GM08714 (cell line): ENCODE measurements around the gene BRDT.
"Not testable (repeated sequence)": the region's sequence is repeated elsewhere in the genome, so short reads cannot be mapped to it uniquely, and the experiment has no call there.

ENCODE experiments used
- H3K4me3 ChIP-seq: fragments of 200-500 bp; sonication (Bioruptor generic); 2 replicates; pipeline ENCODE4 v1.5.1; 2014; ENCODE audit warnings: mild to moderate bottlenecking, low read length, inconsistent platforms
- ZNF274 ChIP-seq: IDR thresholded peaks from 2 replicates; pipeline ENCODE4 v1.6.1; 2012; ENCODE audit warnings: mild to moderate bottlenecking, low read depth, low read length

BRDT gene

DNA sequence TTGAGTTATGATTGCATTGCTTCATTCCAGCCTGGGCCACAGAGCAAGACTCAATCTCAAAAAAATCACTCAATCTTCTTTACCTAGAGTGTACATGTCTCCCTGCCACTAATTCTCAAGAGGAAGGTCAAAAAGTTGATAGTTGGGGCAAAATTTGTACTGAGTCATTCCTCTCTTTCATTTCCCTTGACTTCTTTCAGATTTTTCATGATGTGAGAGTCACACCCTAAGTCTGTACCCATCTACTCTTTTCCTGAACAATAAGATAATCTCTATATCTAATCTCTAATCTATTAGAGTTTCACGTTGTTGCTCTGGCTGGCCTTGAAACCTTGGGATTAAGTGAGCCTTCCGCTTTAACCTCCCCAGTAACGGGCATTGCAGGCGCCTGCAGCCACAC, 1.1 kb upstream of the BRDT start:
- no peak for TF ChIP-seq ZNF274
- no peak overlapping the region for H3K4me3 ChIP-seq

DNA sequence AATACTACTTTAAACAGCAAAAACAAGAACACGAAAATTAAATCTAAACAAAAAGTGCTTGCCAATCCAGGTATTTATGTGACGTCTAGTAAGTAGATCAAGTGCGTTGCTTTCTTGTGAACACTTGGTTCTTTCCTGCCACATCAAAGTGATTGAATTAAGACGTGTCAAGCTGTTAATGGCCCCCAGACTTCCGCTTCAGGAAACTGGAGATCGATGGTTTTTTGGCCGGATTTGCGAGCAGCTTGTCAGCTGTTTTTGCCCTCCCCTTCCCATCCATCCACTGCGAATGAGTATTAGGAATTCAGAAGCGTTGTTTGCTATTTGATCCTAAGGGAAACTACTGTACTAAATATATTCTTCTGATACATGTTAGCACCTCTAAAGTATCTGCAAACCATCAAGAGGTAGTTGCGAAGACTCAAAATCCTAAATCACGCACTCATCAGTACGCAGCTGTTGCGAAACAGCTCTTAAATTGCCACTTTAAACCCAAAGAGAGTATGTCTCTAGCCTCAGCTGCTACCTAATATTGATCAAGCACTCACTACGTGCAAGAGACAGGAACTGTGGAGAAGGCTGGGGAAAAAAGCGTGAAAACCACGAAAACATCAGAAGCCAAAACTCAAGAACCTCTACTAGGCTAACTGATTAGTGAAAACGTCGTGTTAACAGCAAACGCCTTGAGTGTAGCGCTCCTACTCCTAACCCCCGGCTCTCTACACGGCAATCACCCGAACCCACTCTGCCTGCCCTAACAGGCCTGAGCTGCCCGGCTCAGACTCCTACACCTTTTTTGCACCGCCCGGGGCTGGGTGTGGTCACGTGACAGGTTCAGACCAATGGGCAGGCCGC, 473 bp upstream of the BRDT start:
- no peak overlapping the region for H3K4me3 ChIP-seq
- no peak for TF ChIP-seq ZNF274

GRCh38 chr1:91952187-91952586, 3.0 kb downstream of the BRDT start:
- no peak overlapping the region for H3K4me3 ChIP-seq
- TF ChIP-seq ZNF274 = no peak

DNA sequence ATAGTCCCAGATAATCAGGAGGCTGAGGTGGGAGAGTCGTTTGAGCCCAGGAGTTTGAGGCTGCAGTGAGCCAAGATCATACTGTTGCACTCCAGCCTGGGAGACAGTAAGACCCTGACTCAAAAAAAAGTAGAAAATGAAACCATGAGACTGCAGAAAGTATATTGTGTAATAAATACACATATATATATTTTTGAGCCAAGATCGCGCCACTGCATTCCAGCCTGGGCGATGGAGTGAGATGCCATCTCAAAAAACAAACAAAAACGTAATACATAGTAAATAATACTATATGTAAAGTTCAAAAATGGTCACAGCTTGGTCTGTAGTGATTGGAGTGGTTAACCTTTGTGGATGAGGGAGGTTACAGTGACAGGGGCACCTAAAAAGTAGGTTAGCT, 9.7 kb downstream of the BRDT start:
- no peak overlapping the region for H3K4me3 ChIP-seq
- no peak for TF ChIP-seq ZNF274

GRCh38 chr1:91968334-91968733, 19.1 kb downstream of the BRDT start:
- TF ChIP-seq ZNF274 = no peak
- no peak overlapping the region for H3K4me3 ChIP-seq

DNA sequence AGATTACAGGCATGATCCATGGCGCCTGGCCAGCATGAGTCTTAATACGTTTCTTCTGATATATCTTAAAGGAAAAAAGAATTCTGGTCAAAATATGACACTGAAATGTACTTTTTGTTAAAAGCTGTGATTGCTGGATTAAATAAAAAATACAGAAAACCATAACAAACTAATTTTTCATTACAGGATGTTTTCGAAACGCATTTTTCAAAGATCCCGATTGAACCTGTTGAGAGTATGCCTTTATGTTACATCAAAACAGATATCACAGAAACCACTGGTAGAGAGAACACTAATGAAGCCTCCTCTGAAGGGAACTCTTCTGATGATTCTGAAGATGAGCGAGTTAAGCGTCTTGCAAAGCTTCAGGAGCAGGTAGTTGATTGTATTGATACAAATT, 30.2 kb downstream of the BRDT start:
- H3K4me3 ChIP-seq = no peak overlapping the region
- TF ChIP-seq ZNF274 = no peak

DNA sequence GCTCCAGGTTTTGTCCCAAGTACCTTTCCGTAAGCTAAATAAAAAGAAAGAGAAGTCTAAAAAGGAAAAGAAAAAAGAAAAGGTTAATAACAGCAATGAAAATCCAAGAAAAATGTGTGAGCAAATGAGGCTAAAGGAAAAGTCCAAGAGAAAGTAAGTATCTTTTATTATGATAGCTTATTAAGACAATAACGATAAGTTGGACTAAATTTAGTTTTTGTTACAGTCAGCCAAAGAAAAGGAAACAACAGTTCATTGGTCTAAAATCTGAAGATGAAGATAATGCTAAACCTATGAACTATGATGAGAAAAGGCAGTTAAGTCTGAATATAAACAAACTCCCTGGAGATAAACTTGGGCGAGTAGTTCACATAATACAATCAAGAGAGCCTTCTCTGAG, 31.5 kb downstream of the BRDT start:
- TF ChIP-seq ZNF274 = no peak
- no peak overlapping the region for H3K4me3 ChIP-seq

- no peak for TF ChIP-seq ZNF274
- no peak overlapping the region for H3K4me3 ChIP-seq
These were observed 32.9 kb downstream of the BRDT start for GRCh38 chr1:91981996-91982609.

DNA sequence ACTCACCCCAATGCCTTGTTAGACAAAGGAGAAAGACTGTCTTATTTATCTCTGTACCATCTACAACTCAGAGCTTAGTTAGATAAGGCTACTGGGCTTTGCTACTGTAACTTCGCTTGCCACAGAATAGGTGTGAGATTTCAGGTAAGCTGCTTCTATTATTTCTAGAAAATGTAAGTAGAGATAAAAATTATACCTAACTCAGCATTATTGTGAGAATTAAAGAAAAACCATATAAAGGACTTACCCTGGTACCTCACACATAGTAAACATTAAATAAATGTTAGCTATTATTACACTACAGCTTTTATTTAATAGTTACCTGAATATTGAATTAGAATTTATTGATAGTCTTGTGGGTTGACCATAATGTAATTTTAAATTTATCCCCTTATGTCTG, 44.1 kb downstream of the BRDT start:
- no peak overlapping the region for H3K4me3 ChIP-seq
- no peak for TF ChIP-seq ZNF274

DNA sequence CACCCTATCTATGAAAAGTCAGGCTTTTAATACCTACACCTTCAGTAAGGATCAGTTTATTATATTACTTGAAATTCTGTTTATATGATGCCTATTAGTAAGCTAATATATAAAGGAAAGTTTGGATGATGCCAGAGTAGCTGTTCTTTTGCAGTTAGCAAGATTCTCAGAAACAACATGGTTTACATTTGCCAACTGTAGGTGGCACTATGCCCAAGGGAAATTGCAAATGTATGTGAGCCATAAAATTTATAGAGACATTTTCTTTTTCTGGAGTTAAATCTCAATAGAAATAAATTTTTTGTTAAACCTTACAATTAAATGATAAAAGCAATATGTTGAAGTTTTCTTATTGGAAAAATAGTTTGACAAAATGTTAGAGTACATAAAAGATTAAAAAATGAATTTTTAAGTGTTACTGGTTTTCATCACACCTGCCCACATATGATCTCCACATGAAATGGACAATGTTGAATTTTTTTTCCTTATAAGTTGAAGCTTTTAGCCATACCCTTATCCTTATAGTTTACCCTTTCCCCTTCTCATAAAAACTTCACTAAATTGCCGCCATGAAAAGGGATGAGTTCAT, 48.5 kb downstream of the BRDT start:
- no peak overlapping the region for H3K4me3 ChIP-seq
- TF ChIP-seq ZNF274 = no peak

DNA sequence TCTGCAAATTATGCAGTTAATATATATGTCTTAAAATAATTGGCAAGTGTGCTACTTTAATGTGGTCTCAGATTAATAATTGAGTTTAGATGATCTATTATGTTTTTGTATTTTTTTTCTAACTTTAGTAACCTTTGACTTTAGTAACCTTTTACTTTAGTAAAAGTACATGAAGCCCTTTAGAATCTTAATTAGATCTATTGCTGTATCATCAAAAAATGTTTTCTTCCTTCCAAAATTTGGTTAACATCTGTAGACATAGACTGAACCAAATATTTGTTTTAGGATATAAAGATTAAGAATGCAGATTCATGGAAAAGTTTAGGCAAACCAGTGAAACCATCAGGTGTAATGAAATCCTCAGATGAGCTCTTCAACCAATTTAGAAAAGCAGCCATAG, 54.9 kb downstream of the BRDT start:
- TF ChIP-seq ZNF274 = no peak
- H3K4me3 ChIP-seq = no peak overlapping the region

DNA sequence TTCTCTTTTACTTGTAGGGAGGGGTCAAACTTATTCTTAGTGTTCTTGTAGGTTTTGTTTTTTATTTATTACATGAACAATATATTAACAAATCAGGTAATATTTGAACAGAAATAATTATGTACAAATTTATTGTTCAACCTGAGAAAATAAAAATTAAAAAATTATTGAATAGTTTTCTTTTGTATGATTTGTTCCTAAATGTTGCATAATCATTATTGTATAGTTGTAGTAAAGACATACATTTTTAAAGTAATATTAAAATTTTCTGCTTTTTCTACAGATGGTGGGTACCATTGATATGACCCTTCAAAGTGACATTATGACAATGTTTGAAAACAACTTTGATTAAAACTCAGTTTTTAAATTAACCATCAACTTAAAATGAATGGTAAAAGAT, 64.7 kb downstream of the BRDT start:
- H3K4me3 ChIP-seq = no peak overlapping the region
- TF ChIP-seq ZNF274 = no peak

- no peak overlapping the region for H3K4me3 ChIP-seq
- TF ChIP-seq ZNF274 = no peak
These were observed 67.6 kb downstream of the BRDT start for GRCh38 chr1:92016720-92017316.

DNA sequence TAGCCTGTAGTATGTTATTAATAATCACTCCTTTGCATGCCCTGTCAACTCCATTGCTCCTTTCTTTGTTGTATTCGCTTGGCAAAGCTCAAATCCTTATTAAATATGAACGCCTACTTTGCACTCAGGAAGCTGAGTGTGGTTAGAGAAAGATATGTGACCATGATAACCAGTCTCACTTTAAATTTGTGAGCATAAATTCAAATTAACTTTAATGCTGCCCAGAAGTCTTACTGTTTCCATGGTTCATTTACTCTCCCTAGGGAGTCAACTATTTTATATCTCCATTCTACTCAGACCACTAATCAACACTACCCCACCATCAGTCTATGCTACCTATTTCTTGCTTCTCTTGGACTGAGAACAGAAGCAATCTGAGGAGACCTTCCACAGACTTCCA, 68.5 kb downstream of the BRDT start:
- no peak overlapping the region for H3K4me3 ChIP-seq
- no peak for TF ChIP-seq ZNF274

DNA sequence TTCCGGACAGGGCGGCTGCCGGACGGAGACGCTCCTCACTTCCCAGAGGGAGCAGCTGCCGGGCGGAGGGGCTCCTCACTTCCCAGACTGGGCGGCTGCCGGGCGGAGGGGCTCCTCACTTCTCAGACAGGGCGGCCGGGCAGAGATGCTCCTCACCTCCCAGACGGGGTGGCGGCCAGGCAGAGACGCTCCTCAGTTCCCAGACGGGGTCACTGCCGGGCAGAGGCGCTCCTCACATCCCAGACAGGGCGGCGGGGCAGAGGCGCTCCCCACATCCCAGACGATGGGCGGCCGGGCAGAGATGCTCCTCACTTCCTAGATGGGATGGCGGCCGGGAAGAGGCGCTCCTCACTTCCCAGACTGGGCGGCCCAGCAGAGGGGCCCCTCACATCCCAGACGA, 76.8 kb downstream of the BRDT start:
- H3K4me3 ChIP-seq = not testable (repeated sequence)

GRCh38 chr1:92026806-92027205, 77.6 kb downstream of the BRDT start:
- H3K4me3 ChIP-seq = no peak overlapping the region
- no peak for TF ChIP-seq ZNF274
